Measurements from ENCODE around the gene PRUNE2.
"Not testable (repeated sequence)": the region's sequence is repeated elsewhere in the genome, so short reads cannot be mapped to it uniquely, and the experiment has no call there.

The PRUNE2 gene

DNA sequence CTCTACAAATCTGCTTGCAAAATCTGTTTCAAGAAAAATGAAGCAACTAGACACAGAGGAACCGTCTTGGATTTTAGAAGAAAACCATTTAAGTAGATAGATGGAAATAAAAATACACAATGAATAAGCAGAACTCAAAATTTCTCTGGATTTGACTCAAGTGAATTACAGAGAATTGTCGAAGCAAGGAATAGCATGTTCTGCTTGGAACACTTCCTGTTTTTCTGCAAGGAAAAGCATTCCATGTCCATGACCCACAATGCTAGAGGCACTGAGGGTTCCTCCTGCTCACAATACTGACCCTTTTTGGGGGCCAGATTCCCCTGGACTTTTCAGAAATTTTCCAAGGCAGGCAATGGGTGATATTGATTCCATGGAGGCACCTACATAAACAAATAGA lies 29.8 kb downstream of the PRUNE2 start:
- no peak for DNase-seq
- intact Hi-C loops (cut with DNase I) = no loop called here

DNA sequence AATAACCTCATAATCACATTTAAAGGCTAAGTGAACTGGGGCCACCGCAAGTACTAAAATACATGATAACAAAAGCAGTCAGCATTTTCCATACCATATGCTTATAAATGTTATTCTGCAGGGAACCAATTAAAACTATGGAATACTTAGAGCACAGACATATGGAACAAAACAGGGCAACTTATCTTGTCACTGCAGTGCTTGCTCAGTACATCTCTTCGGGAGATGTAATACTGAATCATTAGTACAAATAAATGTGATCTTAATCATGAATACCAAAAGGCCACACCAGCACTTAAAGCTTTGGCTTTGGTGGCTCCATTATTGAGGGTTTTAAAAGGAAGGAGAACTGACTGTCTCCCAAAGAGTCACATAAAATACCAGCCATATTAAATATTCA lies 32.1 kb downstream of the PRUNE2 start:
- DNase-seq = no peak
- intact Hi-C loops (cut with DNase I) = no loop called here

DNA sequence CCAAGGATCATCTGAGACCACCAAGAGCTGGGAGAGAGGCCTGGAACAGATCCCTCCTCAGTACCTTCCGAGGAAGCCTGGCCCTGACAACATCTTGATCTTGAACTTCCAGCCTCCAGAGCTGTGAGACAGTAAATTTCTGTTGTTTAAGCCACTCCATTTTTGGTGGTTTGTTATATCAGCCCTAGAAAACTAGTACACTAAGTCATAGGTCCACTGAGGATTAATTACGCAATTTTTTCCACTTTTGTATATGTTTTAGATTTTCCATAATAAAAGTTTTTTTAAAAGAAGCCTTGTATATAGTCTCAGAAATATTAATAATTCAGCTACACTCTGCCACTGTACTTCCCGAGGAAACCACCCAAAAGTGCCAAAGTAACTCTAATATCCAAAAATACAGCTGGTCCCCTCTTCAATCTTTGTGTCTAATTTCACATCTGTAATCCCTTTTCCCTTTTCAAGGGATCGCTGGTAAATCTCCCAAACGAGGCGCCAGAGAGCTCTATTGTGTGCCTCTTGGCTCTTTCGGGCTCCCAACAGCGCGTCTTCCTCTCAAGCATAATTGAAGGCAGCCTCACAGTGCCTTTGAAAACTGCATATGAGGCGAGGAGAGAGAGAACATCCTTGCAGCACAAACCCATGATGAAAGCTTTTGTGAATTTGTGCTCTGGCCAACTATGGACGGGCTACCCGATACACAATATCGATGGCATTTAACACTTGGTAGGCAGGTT lies 32.7 kb downstream of the PRUNE2 start:
- intact Hi-C loops (cut with DNase I) = no loop called here
- peak; percentile 26 to 84 (median 59) for DNase-seq

DNA sequence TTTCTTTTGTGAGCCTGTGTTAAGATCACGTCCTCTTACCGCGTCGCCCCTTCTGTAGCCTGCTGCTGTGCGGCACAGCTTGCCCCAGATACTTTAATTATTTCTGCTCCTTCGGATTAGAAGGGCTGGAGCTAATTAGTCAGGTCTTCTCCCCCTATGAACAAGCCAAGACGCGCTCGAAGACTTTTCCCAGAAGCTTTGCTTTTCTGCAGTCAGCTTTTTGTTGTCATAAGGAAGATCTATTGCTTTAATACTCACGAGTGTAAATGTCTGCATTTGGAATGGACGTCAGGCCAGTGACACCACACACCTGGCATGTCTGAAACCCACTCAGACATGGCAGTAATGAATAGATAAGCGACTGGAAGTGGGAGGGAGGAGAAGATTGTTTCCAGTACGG lies 37.0 kb downstream of the PRUNE2 start:
- intact Hi-C loops (cut with DNase I) = no loop called here

DNA sequence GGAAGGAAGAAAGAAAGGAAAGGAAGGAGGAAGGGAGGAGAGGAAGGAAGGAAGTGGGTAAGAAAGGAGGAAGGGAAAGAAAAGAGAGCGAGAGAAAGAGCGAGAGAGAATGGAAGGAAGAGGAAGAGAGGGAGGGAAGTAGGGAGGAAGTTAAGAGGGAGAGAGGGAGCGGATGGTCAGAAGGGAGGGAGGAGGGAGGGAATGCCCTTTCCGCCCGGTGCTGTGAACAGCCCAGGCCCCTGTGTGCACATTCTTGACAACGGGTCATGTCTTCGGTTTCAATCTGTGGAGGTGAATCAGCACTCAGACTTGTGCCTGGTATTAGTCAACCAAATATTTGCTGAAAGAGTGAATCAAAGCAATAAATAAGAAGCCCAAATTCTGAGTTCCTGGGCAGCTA lies 39.2 kb downstream of the PRUNE2 start:
- no peak for DNase-seq
- intact Hi-C loops (cut with DNase I) = no loop called here

More for the DNA sequence above, 37.0 kb downstream of the PRUNE2 start:
- DNase-seq = no peak

DNA sequence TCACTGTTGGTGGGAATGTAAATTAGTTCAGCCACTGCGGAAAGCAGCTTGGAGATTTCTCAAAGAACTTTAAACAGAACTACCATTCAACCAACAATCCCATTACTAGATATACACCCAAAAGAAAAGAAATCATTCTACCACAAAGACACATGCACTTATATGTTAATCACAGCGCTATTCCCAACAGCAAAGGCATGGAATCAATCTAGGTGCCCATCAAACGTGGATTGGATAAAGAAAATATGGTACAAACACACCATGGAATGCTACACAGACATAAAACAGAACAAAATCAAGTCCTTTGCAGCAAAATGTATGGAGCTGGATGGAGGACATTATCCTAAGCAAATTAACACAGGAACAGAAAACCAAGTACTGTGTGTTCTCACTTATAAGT lies 42.1 kb downstream of the PRUNE2 start:
- no peak for DNase-seq
- intact Hi-C loops (cut with DNase I) = no loop called here

DNA sequence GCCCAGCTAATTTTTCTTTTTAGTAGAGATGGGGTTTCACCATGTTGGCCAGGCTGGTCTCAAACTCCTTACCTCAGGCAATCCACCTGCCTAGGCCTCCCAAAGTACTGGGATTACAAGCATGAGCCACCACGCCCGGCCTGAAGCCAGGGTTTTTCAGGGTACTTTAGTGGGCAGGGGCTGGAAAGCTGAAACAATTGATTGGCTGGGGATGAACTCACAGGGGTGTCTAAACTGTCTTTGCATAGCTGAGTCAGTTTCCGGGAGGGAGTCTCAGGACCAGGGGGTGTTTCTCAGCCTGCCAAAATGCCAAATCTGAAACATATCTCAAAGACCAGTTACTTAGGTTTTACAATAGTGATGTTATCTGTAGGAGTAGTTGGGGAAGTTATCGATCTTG lies 46.1 kb downstream of the PRUNE2 start:
- DNase-seq = no peak
- intact Hi-C loops (cut with DNase I) = no loop called here

DNA sequence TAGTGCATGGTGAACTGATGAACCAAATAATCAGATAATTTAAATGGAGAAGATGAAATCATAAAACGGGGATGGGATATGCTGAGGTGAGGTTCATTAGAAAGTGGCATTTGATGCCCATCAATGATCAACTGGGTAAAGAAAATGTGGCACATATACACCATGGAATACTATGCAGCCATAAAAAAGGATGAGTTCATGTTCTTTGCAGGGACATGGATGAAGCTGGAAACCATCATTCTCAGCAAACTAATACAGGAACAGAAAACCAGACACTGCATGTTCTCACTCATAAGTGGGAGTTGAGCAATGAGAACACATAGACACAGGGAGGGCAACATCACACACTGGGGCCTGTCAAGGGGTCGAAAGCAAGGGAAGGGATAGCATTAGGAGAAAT lies 47.7 kb downstream of the PRUNE2 start:
- intact Hi-C loops (cut with DNase I); DNase-seq: not testable (repeated sequence)

DNA sequence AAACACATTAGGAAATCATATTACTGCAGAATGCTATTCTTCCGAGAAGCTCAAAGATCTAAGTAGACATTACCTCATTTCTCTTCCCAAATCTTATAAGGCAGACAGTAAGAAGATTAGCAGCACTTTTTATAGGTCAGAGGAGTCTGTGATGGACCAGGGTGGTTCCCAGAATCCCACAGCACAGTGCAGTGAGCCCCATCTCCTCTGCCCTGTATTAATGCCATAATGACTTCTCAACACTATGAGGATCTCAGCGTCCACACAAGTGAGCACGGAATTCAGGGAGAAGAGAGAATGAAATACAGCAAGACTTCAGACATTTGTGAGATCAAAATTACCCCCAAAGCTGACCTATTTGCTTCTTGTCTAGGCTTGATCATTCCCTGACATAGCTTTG lies 49.9 kb downstream of the PRUNE2 start:
- no peak for DNase-seq
- intact Hi-C loops (cut with DNase I) = no loop called here

DNA sequence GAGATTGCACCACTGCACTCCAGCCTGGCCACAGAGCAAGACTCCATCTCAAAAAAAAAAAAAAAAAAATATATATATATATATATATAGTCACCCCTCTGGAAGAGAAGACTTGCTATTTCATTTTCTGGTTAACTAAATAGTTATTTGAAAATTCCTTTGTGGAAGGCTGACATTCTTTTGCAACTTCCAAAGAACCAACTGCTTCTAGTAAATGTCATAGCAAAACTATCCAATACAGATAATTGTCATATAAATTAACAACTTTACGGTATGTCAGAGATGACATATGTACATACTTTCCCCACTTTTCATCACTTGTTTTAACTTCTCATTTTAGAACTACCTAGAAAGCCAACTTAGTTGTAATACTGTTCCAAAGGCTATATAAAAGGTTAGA lies 50.9 kb downstream of the PRUNE2 start:
- DNase-seq = no peak
- intact Hi-C loops (cut with DNase I) = no loop called here

DNA sequence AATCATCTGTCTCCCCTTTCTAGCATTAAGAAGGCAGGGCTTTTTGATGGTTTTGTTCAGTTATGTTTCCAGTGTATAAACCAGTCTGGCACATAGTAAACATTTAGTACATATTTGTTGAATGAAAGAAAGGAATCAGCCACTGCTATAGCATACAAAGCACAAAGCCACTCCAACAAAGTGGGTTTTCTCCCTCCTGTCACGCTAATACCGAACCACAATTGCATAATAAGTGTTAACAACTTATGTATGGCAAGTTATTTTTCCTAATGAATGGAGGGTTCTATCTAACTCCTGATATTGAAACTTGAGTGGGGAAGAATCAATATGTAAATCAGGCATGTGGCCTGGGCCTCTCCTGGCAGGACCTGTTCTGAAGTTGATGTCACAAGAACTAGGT lies 53.9 kb downstream of the PRUNE2 start:
- intact Hi-C loops (cut with DNase I) = no loop called here

DNA sequence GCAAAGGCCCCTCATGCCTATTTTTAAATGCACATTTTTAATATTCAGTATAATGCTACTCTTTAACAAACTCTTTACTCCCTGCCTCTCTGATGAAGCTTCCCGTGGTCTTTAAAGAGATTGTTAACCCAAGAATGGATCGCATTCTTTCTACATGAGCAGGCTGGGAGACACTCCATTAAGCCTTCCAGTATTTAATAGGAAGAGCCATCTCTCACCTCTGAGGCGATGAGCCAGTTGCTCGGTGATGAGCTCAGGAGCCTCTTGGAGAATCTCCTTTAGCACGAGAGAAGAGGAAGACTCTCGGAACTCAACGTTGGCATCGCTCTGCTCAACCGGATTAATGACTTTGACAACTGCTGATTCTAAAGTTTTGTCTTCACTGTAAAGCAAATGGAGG lies 59.6 kb downstream of the PRUNE2 start:
- intact Hi-C loops (cut with DNase I) = no loop called here
- no peak for DNase-seq

More for the DNA sequence above, 53.9 kb downstream of the PRUNE2 start:
- no peak for DNase-seq

DNA sequence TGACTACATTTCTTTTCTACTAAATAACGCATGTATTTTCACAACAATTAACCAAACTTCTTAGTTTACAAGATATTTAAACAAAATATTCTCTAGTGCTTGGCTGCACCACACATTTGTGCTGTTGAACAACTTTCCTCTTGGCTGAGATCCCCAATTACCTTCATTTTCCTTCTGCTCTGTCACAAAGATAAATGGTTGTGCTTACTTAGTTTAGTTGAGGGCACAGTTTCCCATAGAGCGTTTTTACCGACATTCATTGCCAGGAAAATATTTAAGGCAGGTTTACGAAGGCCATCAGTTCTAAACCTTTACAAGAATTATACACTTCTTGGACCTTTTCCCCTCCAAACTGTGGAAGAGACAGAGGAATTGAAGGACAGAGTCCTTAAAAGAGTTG lies 60.7 kb downstream of the PRUNE2 start:
- intact Hi-C loops (cut with DNase I) = no loop called here

DNA sequence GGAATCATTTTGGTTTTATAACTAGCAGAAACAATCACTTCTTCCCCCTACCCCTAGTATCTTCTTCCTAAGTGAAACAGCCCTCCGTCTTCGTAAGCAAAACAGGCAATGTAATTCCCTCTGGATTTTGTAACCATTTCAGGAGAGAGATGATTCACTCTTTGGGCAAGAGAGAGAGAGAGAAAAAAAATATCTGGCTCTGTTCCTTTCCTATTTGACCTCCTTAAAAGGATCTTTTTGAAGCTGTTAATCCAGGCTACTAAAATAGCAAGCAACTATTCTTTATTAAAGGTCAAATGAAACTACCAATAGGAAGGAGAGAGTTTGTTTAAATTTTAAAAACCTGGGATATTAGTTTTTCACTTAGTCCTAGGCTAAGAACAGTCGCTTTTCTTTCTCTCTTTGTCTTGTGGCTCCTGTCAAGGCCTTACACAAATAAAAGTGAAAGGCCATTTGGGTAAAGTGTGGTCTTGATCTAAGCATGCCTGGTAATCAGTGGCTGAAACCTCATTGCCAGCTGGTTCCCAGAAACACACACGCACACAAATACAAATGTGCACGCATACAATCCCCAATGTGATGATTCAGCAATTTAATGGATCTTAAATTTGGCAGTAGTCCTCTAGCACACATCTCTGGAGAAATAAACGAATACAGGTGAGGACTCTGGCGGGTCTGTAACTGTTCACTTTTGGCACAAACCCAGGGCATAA lies 70.2 kb downstream of the PRUNE2 start:
- peak in 2 of 42 donors; percentile 11 to 49 for DNase-seq
- intact Hi-C loops (cut with DNase I) = no loop called here

More for the DNA sequence above, 60.7 kb downstream of the PRUNE2 start:
- DNase-seq = no peak

DNA sequence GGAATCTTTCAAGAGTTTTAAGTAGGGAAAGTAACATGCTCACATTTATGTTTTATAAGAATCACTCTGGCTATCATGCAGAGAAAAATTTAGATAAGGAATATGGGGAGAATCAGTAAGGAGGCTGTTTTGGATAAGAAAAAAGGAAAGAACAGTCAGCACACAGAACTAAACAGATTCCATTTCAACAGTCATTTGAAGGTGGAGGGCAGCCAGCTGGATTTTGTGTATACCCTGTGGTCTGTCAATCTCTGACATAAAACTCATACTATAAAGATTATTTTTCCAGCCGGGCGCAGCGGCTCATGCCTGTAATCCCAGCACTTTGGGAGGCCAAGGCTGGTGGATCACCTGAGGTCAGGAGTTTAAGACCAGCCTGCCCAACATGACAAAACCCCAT lies 77.5 kb downstream of the PRUNE2 start:
- intact Hi-C loops (cut with DNase I) = no loop called here
- DNase-seq = no peak

DNA sequence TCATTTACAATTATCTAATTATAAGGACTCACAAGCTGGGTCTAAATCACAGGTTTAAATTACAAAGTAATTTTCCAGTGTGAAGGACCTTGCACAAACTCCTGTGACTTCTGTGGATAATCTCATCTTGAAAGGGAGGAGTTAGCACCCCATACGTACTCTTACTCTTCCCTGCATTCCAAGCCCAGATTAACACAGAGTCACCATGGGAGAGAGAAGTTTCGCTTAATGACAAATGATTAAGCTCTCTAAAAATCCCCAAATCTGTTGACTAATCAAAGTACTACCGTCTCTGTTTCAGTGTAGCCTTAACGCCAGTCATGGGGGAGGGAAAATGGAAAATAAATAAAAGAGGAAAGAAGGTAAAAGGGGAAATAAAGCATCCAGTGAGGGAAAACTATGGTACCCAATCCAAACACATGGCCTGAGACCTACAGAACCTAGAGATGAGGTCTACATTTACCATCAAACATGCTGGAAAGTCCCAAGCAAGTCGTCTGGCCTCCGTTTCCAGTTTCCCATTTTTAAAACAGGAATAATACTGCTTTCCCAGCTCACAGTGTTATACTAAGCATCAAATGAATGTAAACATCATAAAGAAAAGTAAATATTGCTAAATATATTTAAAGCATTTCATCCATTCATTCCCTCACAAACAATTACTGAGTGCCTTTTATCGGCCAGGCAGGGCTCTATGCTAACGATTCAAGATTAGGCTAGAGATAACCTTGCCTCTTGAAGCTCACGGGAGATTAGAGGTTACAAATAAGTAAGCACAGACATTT lies 78.4 kb downstream of the PRUNE2 start:
- intact Hi-C loops (cut with DNase I) = no loop called here
- no peak for DNase-seq

DNA sequence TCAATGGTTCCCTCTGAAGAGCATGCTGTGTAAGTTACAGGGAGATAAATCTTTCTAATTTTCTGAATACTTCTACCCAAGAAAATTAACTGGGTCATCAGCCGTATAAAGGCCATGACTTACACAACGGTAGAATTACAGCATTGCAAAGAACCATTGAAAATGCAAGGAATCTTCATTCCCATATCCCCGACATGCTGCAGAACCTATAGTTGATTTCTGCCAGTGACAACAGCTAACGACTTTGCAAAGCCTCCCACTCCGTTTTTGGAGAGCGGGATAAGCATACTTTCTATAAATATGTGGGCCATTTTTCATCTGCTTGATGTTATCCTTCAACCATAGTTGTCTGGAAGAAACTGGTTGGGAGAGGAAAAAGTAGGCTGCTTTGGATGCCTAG lies 85.5 kb downstream of the PRUNE2 start:
- DNase-seq = no peak

DNA sequence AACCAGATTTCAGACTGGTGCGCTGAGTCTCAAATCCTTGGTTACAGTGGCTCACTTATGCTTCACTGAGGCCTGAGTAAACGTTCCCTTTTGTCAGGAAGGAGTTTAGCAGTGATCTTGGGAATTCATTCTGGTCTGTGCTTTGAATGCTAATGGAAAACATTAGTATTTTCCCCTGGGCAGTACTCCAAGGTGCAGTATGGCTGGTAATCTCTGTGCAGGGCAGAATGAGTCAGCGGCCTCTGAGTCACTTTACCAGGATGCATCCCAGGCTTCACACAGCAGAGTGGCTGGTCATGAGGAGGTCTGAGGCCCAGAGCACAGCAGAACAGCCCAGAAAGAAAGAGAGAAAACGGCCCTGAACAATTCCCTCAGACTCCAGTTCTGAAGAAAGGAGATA lies 87.6 kb downstream of the PRUNE2 start:
- intact Hi-C loops (cut with DNase I) = loop anchor here (5.0 kb wide), 1 partner anchor 89 kb away; the partner anchor contains the start of gene PRUNE2
- peak in 41 of 42 donors; percentile 14 to 94 (median 61) for DNase-seq

More for the DNA sequence above, 85.5 kb downstream of the PRUNE2 start:
- intact Hi-C loops (cut with DNase I) = no loop called here

DNA sequence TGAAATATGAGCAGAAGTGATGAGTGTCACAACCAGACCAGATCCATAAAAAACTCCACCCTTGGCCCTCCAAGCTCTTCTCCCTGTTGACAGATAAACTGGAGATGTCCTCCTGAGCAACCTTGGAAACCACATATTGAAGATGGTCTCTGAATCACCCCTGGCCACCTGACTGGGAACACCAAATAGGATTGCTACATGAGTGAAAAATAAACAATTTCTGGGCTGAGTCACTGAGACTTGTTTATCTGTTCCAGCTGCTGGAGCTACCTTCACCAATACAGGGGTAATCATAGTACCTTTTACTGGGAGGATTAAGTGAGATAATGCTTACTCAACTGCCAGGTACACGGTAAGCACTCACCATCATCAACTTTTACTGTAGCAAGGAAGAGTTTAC lies 88.4 kb downstream of the PRUNE2 start:
- intact Hi-C loops (cut with DNase I) = loop anchor here (5.0 kb wide), 1 partner anchor 90 kb away; the partner anchor contains the start of gene PRUNE2
- DNase-seq = no peak

DNA sequence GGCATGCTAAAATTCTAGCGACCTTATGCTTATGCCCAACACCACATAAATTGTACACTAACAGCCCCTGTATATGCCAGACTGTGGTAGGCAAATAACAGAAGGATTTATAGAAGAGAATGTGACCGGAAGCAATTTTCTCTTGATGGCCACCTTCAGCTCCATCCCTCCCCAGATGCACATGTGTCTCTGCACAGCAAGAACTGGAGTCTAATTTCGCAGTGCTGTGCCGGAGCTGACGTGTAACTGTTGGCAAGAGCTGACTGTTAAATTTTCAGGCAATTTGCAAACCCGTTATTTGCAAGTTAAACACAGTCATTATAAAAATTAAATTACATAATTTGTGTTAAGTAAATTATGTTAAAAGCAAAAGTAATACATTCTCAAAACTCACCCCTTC lies 93.3 kb downstream of the PRUNE2 start:
- DNase-seq = no peak
- intact Hi-C loops (cut with DNase I) = loop anchor here (5.0 kb wide), 1 partner anchor 175 kb away; no protein-coding TSS in a partner anchor

Data from head of caudate nucleus (tissue), 42 donors.